Activated gamma-delta T cell treated with anti-CD3 and anti-CD28 coated beads, Interleukin-2, amount 50 U/mL, for 16 hours (primary cell): ENCODE data around the gene AMOTL2.

Source experiments
- DNase-seq: peaks from one replicate; pipeline ENCODE4 v3.0.0-alpha.2; 2020; ENCODE audit warnings: low read depth

AMOTL2 gene

DNA sequence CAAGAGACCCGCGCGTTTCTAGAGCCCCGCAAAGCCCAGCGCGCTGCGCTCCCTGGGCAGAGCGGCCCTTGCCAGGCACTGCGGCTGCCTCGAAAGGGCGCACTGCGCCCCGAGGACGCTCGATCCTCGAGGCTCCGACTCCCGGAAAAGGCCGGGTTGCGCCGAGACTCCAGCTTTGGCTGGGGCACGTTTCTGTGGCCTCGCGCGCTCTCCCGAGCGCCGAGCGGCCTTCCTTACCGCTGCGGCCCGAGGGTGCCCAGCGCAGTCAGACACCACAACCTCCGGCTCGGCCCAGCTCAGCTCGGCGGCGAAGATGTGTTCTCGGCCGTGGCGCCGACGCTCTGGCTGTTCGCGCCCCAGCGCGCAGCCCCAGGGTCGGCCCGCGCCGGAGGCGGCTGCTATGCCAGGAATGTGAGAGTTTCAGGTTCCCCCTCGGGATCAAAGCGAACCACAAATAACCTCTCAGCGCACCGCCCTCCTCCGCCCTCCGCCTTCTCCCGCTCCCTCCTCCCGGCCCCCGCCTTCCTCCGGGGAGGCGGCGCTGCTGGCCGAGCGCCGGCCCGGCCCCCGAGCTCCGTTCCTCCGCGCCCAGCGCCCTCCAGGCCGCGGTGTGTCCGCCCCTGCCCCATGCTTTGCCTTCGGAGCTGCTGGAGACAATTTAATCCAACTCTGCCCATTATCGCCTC is at the start of gene AMOTL2:
TSS of gene AMOTL2 (minus strand) at position 343 of the 686 bp plus-strand sequence. CDS start 3,014 bp downstream, outside the sequence.
- no peak for DNase-seq

DNA sequence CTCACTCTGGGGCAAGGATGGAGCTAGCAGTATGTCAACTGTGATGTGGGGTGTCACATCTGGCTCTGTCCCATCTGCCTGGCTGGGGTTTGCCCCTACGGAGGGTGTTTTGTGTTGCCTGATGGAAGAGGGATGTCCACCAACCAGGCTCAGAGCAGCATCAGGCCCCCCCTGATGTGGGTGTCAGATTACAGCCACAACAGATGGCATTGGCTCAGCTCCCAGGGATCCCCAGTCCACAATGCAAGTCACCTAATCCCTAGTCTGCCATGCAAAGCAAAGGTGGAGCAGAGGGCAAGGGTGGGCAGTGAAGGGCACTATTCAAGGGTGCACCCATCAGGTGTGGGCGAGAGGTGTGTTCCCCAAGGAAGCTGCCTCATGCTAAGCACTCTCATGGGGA is 48.9 kb upstream of the AMOTL2 start:
- DNase-seq, result no peak

DNA sequence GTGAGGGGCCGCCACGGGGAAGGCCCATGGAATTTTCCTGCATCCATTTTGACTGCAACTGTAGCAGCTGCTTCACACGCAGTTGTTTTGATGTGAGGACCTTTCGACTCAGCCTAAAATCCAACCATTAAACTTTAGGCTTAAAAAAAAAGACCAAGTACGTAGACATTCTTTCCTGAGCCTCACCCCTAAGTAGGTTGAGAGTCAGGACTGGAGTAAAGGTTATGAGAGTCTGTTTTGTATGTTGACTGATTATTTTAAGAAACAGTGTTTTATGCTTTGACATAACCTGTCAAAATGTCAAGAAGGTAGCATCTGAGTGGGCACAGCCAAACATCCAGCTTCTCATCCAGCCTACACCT is 45.7 kb upstream of the AMOTL2 start:
- no peak for DNase-seq

DNA sequence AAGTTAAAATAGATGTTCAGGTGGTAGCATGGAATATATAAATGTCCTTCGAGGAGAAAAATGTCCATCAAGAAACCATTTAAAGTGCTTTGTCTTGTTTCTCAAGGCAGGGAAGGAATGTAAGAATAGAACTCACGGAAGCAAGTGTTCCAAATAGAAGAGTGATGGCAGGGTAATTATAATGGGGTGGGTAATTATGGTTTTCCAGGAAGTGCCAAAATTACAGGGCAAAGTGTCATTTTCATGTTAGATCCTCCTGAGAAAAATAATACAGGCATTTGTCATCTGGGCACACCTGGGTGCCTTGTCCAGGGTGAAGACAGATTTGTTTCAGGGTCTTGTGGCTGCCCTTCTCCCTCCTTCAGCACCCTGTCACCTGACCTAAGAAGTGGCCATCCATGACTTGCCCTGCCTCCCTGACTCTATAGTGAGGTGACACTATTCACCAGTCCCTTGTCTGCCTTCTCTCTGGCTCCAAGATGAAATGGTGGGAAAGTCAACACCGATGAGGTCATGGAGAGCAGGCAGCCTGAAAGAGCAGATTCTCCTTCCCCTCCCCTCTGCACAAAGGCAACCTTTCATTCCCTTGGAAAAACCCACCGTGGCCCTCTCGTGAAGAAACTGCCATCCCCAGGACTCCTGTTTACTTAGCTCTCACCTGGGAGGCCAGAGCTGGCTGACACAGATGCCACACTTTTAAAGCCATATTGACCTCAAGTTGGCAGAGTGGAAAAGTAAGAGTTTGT is 45.1 kb upstream of the AMOTL2 start:
- no peak for DNase-seq

DNA sequence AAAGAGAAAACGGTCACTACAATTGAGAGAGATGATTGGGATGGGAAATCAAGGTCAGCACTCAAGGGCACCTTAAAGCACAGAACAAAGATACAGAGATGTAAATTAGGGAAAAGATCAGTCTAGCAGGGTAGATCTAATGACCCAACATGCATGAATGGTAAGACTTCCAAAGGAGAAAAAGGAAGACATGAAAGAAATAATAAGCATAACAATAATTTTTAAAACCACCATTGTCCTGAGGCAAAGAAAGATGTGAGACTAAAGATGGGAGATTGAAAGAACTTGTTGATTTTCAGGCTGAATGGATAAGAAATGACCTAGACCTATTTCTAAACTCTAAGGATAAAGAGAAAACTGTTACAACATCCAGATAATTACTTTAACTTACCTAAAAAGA is 34.8 kb upstream of the AMOTL2 start:
- DNase-seq, result no peak

DNA sequence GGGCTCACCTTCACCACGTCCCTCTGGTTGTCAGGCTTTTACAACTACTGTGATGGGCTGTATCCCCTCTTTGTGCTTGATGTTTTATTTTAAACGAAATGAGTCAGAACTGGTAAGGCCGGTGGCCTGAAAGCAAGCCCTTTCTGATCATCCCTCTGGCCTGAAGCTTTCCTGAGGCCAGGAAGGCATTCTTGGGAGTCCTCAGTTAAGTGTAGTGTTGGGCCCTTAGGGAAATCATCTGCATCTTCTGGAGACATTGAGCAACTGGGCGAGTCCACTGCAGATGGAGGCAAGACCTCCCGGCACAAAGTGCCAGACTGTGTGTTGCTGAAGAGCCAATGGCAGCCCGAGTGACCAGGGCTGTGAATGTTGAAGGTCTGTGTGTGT is 33.0 kb upstream of the AMOTL2 start:
- DNase-seq, result no peak

DNA sequence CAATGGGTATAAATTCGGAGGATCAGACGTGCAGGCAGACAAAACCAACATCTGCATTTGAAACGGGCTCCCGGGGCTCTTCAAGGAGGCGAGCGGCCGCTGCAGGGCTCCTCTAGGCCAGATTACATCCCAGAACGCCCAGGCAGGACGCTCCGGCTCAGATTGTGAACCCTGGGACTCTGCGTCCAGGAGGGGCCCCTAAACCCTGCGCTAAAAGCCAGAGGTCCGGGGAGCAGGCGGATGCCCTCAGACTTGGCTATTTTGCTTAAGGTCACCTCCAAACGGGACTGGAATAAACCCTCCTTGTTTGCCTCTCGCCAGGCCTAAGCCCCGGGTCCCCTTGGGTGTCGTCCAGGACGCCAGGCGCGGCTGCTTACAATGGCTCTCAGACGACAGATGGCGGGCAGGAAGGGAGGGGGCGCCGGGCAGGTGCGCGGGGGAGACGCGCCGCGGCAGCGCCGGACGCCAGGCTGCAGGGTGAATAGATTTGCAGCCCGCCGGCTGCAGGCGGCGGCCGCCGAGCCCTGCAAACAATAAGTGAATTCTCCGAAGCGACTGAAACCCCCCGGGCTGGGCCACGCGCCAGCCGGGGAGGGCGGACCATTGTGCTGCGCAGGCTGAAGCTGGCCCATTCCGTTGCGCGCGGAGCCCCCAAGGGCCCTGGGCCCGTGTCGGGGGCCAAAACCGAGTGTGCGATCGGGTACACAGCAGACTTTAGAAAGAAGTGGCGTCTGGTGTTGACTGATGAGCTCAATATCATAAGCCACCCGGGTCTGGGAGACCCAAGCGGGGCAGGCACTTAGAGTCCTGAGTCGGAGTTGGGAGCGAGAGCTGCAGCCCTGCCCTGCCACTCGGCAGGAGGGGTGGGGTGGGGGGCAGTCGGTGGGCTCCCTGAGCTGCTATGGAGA is 32.3 kb upstream of the AMOTL2 start:
- DNase-seq, result no peak

DNA sequence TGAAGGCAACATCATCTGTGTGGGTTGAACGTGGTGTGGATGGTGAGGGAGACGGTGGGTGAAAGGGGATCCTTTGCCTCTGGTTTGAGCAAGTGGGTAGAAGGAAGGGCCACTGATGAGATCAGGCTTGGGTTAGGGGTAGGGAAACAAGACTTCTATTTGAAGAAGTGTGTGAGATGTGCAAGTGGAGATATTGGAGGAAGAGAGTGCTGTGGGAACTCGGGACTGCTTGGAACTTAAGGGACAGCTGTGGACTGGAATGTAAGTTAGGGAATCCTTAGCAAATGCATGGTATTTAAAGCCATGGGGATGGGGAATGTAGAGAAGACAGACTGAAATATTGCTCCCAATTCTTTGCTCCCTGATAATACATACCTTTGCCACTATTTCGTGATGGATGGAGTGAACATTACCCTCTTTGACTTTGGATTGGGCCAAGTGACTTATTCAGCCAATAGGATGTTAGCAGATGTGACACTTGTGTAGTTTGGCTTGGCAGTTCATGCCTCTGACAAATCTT is 30.2 kb upstream of the AMOTL2 start:
- no peak for DNase-seq

DNA sequence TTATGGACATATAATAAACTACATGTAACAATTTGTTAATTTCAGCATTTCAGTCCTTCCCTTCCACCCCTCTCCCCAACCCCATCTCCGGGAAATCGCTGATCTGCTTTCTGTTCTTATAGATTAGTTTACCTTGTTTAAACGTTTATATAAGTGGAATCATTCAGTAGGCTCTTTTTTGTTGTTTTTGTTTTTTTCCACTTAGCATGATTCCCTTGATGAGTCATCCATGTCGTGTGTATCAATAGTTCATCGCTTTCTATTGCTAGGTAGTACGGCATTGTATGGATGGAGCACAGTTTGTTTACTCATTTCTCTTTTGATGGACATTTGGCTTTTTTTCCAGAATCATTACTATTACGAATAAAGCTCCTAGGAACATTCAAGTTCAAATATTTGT is 23.5 kb upstream of the AMOTL2 start:
- DNase-seq, result no peak

DNA sequence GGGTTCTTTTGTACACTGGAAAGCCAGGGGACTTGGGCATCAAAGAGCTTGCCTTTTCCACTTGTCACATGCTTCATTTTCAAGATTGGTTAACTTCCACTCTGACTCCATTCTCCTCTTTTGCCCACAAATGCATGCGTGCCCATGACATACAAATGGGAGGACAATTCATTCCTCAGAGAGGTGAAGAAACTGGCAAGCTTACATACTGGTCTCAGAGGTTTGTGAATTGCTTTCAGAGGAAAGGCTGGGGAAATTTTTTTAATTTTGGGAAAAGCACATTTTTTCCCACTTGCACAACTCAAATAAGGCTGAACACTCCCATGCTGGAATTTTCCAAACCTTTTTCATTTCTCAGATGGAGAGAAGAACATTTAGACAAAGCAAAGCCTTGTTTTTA is 20.9 kb upstream of the AMOTL2 start:
- no peak for DNase-seq

DNA sequence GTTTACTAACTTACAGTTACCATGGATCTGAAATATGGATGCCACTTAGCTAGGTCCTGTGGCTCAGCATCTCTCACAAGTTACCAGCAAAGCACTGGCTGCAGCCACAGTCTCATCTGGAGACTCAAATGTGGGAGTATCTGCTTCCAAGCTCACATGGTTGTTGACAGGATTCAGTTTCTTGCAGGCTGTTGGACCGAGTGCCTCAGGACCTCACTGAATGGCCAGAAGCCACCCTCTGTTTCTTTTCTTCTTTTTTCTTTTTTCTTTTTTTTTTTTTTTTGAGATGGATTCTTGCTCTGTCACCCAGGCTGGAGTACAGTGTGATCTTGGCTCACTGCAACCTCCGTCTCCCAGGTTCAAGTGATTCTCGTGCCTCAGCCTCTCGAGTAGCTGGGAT is 20.1 kb upstream of the AMOTL2 start:
- DNase-seq, result no peak

DNA sequence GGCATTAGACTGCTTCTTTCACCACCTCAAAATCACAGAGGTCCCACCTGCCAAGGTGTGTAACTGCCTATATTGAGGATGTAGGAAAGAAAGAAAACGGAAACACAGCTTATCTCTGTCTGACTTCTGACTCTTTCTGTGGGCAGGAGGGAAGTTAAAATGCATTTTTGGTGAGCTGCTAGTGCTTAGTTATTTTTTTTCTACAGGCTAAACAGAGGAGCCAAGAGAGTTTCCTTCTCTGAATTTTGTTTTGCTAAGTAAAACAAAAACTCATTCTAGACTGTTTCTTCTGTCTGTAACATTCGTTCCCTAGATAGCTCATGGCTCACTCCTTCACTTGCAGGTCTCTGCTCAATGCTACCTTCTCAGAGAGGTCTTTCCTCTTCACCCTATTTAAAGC is 18.8 kb upstream of the AMOTL2 start:
- DNase-seq, result no peak

DNA sequence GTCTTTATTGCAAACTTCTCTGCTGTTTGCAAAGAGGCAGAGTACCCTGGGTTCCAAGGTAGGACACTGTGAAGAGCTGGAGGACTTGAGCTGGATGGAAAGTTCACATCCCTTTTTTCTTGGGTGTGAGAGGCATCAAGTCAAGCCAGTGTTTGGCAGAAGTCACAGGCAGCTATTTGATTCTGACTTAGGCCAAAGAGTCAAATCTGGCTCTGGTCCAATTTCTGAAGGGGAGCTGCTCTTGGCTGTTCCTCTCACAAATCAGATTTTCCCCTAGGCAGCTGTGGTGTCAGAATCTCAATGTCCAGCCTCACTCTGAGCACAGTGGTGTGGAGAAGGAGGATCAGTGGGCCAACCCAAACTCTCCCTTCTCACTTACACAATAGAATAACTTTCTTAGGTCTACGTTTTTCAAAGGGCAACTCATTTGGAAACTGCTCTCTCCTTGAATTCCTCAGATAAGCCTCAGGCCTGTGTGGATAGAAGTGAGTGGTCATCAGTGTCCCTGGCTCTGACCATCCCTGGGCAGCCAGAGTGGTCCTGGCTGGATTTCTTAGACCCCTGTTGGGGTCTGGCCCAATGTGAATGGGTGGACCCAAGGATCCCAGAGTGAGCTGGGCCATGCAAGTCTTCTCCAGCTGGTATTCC is 18.2 kb upstream of the AMOTL2 start:
- DNase-seq, result no peak

DNA sequence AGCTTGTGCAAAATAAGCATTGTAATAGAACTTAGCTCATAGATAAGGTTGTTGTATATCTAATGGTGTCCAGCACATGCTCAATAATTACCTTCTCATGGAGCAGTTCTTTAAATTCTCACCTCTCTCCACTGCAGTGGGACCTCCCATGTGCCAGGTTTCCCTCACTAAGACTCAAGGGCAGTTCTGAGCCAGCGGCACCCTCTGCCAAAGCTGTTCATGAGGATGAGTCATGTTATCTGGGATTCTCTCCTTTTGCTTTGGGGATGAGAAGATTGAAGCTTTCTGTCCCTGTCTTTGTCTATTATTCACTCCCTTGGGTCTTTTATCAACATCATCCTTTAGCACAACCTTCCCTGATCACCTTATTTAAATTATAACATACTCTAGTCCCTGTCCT is 15.6 kb upstream of the AMOTL2 start:
- no peak for DNase-seq

DNA sequence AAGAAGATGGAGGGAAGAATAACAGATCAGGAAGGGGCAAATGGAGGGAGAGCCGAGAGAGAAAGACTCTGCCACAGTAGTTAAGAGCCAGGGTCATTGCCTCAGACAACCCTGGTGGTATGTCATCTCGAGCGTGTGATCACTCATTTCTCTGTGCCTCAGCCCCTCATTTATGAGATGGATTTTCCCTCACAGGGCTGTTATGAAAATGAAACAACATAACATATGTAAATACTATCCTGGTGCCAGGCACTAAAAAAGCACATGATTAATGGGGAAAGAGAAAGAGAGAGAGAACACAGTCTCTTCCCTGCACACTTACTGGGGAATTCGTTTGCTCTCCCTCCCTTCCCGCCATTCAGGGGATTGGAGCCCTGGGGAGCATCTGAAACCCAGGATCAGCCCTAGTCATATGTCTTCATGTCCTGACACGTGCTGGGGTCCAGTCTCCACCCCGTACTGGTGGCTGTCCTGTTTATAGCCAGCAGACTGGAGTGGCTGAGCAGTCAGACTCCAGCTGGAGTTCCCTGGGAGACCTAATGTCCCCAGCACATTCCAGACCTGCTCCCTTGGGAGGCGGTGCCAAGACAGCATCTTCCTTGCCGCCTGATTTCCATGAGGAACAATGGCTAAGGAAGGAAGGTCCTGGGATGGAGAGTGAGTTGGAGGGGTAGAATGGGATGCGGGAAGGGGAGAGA is 14.7 kb upstream of the AMOTL2 start:
- no peak for DNase-seq

DNA sequence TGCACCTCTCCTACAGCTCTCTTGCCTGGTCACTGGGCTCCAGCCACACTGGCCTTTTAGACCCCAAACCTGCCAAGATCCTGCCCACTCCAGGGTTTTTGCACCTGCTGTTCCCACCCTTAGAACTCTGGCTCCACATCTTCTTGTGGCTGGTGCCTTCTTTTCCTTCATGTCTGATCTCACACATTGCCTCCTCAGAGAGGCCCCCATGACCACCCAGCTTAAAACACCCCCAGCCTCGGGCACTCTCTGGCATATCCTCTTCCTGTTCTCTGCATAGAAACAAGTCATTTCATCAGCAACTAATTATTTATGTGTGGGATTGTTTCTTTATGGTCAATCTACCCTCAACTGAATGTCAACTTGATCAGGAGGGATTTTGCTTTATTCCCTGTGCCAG is 14.0 kb upstream of the AMOTL2 start:
- no peak for DNase-seq

DNA sequence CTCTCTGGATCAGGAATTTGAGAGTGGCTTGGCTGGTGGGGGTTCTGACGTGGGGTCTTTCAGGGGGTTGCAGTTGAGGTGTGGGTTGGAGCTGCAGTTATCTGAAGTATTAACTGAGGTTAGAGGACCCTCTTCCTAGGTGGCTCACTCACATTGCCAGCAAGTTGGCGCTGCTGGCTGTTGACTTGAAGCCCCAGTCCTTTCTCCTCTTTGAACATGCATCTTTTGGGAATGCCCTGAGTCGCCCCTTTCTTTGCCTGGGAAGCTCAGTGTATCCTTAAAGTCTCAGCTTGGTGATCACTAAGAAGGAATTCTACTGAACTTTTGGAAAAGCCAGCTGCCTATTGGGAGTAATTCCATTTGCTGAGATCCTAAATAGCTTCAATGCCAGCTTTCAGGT is 13.0 kb upstream of the AMOTL2 start:
- no peak for DNase-seq

DNA sequence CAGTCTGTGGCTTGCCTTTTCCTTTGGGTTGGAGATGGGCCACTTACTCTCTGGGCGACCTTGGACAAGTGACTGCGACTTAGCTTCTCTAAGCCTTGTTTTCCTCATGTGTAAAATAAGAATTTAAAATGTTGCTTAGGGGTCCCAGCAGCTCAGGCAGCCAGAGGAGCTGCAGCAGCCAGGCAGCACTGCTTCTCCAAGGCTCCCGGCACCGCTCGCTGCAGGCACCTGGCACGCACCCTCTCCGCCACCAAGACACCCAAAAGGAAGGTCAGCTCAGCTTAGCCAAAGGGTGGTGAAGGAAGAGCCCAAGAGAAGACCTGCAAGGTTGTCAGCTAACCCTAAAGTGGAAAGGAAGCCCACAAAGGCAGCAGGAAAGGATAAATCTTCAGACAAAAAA is 10.7 kb upstream of the AMOTL2 start:
- no peak for DNase-seq

DNA sequence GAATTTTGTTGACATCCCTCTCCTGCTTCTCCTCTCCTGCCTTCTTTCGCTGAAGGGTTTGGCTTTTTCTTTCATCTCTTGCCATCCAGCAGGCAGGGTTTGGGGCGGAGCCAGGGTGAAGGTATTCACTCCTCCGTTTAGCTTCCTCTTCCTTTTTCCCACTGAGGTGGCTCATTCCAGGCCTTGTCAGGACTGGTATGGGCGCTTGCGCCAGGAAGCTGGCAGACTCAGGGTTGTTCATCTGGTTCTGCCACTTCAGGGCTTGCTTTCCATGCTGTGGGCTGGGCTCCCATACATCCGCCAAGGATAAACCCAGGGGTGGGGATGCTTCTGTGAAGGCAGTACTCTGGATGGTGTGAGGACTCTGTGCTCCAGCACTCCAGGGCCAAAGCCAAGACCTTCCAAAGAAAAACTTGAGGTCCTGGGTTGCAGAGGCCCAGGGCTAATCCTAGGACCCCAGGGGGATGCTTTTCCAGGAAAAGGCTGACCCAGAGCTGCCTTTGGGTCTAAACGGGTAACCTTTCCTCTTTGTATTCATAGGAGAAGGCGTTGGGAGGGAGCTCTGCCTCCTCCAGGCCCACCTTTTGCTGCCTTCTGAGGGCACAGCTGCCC is 7.7 kb upstream of the AMOTL2 start:
- DNase-seq, result no peak

DNA sequence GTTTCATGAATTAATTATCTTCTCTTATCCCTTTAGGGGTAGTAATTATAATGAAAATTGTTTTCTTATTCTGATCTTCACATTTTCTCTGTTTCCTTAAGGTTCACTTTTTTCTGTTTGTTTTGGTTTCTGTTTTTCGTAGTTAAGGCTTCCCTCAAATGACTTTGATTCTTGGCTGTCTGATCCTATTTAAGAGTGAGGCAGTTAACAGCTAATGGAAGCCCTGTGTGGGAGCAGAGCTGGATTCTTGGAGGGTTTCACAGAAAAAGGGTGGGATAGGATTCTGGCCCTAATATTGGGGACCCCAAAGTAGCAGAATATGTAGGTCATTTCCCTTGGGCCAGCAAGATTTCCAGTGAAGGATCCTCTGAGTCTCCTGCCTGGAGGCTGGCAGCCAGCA is 6.8 kb upstream of the AMOTL2 start:
- DNase-seq, result no peak

DNA sequence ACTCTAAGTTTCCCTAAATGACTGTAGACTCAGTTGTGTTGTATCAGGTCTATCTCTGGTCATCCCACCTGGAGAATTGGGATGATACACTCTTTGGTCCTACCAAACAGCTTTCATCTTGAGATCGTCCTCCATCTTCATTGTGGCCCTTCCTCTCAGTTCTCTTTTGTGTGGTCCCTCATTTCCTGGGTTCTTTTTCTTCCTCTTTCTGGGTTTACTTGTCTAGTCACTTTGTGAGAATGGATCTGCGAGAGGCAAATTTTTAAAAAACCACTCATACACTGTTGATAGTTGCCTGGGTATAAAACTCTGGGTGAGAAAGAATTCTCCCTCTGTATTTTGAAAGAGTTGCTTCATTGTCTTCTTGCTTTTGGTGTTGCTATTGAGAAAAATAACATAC is 6.0 kb upstream of the AMOTL2 start:
- DNase-seq, result no peak
